GM18508 (cell line): Measurements from ENCODE around the gene SECTM1.

Experiments
- ATAC-seq: cut with Tn5 transposase; IDR thresholded peaks from one replicate; pipeline ENCODE4 v1.9.1; 2021; ENCODE audit warnings: moderate number of reproducible peaks; ENCODE audit not compliant: insufficient read depth, unreplicated experiment

Gene SECTM1

GRCh38 chr17:82330322-82331239 is 3.0 kb downstream of the SECTM1 start:
- no peak for ATAC-seq

- no peak for ATAC-seq
These were observed 3.8 kb downstream of the SECTM1 start for GRCh38 chr17:82329683-82330321.

GRCh38 chr17:82328994-82329507 is 4.5 kb downstream of the SECTM1 start:
- ATAC-seq: no peak

- ATAC-seq: no peak
These were observed 5.2 kb downstream of the SECTM1 start for GRCh38 chr17:82328141-82328993.

- ATAC-seq: no peak
These were observed 5.8 kb downstream of the SECTM1 start for GRCh38 chr17:82327757-82328140.

GRCh38 chr17:82327289-82327688 is 6.3 kb downstream of the SECTM1 start:
- no peak for ATAC-seq

- ATAC-seq: no peak
These were observed 8.0 kb downstream of the SECTM1 start for GRCh38 chr17:82325286-82326180.

GRCh38 chr17:82324566-82325285 is 8.8 kb downstream of the SECTM1 start:
- ATAC-seq: no peak

- no peak for ATAC-seq
These were observed 9.9 kb downstream of the SECTM1 start for GRCh38 chr17:82323514-82324234.

GRCh38 chr17:82322526-82323453 is 10.8 kb downstream of the SECTM1 start:
- no peak for ATAC-seq

GRCh38 chr17:82321947-82322466 is 11.6 kb downstream of the SECTM1 start:
- ATAC-seq: no peak

GRCh38 chr17:82320956-82321927 is 12.3 kb downstream of the SECTM1 start:
- ATAC-seq: no peak

- ATAC-seq: no peak
These were observed 13.3 kb downstream of the SECTM1 start for GRCh38 chr17:82320140-82320840.

- no peak for ATAC-seq
These were observed 13.9 kb downstream of the SECTM1 start for GRCh38 chr17:82319619-82320062.
